Fibroblast of lung (primary cell): ENCODE data around the gene SMARCA5. TPM values are rescaled to one million over a fixed set of nuclear protein-coding genes. Genes with fewer than 3 reads are reported as not detected.

Source experiments
- DNase-seq, 2 donors: peaks; one replicate each; pipeline versions ENCODE4 v3.0.0 to v3.0.0-alpha.2; 2010; ENCODE audit warnings: low read depth in 2 of 2
- H2AFZ ChIP-seq: 2 replicates; pipeline ENCODE4 v1.5.1; 2012; ENCODE audit warnings: low read length, control low read depth, inconsistent platforms
- H3K27ac ChIP-seq: 2 replicates; pipeline ENCODE4 v1.5.1; 2011; ENCODE audit warnings: low read length, control low read depth; ENCODE audit not compliant: insufficient read depth
- H3K27me3 ChIP-seq: 2 replicates; pipeline ENCODE4 v1.5.1; 2011; ENCODE audit warnings: mild to moderate bottlenecking, low read length; ENCODE audit not compliant: control insufficient read depth, insufficient read depth
- H3K36me3 ChIP-seq: 2 replicates; pipeline ENCODE4 v1.5.1; 2011; ENCODE audit warnings: low read length; ENCODE audit not compliant: control insufficient read depth, insufficient read depth
- H3K4me1 ChIP-seq: 2 replicates; pipeline ENCODE4 v1.5.1; 2011; ENCODE audit warnings: low read length; ENCODE audit not compliant: control insufficient read depth, insufficient read depth; ENCODE audit errors: extremely low read depth
- H3K4me2 ChIP-seq: 2 replicates; pipeline ENCODE4 v1.5.1; 2011; ENCODE audit warnings: low read length, control low read depth; ENCODE audit not compliant: insufficient read depth; ENCODE audit errors: extremely low read depth
- H3K4me3 ChIP-seq, 4 experiments: fragments of 200-600 bp in 1 of 4; sonication (generic) in 1 of 4; replicated peaks in 1 of 4; 2 replicates each; pipeline ENCODE4 v1.5.1; 2011 to 2016; ENCODE audit warnings: low read length in 4 of 4, low read depth in 3 of 4, mild to moderate bottlenecking in 3 of 4, control low read depth in 2 of 4, inconsistent platforms in 1 of 4, mixed read lengths in 1 of 4; ENCODE audit not compliant: insufficient read depth in 1 of 4; ENCODE audit errors: control extremely low read depth in 1 of 4
- H3K79me2 ChIP-seq: 2 replicates; pipeline ENCODE4 v1.5.1; 2012; ENCODE audit warnings: mild to moderate bottlenecking, low read length, inconsistent platforms; ENCODE audit not compliant: control insufficient read depth, insufficient read depth
- H3K9ac ChIP-seq: 2 replicates; pipeline ENCODE4 v1.5.1; 2011; ENCODE audit warnings: mild to moderate bottlenecking, low read length, control low read depth; ENCODE audit not compliant: insufficient read depth
- H3K9me3 ChIP-seq: 2 replicates; pipeline ENCODE4 v1.5.1; 2012; ENCODE audit warnings: low read depth, low read length; ENCODE audit not compliant: control insufficient read depth, insufficient read depth
- H4K20me1 ChIP-seq: 2 replicates; pipeline ENCODE4 v1.5.1; 2011; ENCODE audit warnings: low read length; ENCODE audit not compliant: control insufficient read depth, insufficient read depth; ENCODE audit errors: extremely low read depth
- CTCF ChIP-seq, 2 donors: IDR thresholded peaks in 1 of 2; conservative IDR thresholded peaks in 1 of 2; 1 replicate in 1 of 2; 2 replicates in 1 of 2; pipeline ENCODE4 v1.5.1; 2011 to 2012; ENCODE audit warnings: low read length in 2 of 2, control low read depth in 1 of 2, inconsistent platforms in 1 of 2, low read depth in 1 of 2, mild to moderate bottlenecking in 1 of 2
- EZH2 ChIP-seq: IDR thresholded peaks from 2 replicates; pipeline ENCODE4 v1.5.1; 2012; ENCODE audit warnings: low read length, control low read depth, mild to moderate bottlenecking; ENCODE audit errors: missing control alignments
- polyA plus RNA-seq, 2 donors: library from polyadenylated mRNA; depleted of rRNA in 1 of 2; stranded (reverse) in 1 of 2; unstranded in 1 of 2; fragments of >200 nt; gene quantifications; 2 replicates each; pipeline ENCODE4 v1.2.1, GENCODE V29; 2011 to 2012; ENCODE audit warnings: missing spikeins in 1 of 2
- total RNA-seq: library from RNA; depleted of rRNA; stranded (reverse); fragments of >200 nt; gene quantifications from 2 replicates; pipeline ENCODE4 v1.2.1, GENCODE V29; 2014

SMARCA5 gene
- total and polyA plus RNA-seq, 2 donors (not counting 1 experiment from before 2014, with no cell fraction given) = 22.9 to 53.3 TPM

- no peaks in the 10 kb centered on the region for H3K4me1 ChIP-seq
- H3K4me3 ChIP-seq = no peak overlapping the region
- no peaks in the 10 kb centered on the region for H3K9me3 ChIP-seq
- H4K20me1 ChIP-seq = no peaks in the 10 kb centered on the region
- H3K36me3 ChIP-seq = peaks cover 11% of the 10 kb centered on the region
- H3K9ac ChIP-seq = no peak overlapping the region
- H3K4me2 ChIP-seq = no peak overlapping the region
- no peaks in the 10 kb centered on the region for H3K79me2 ChIP-seq
- H3K27ac ChIP-seq = no peak overlapping the region
- no peak for TF ChIP-seq EZH2
- no peak for TF ChIP-seq CTCF (conservative IDR thresholded peaks at IDR 0.05 in 1 of 2, IDR thresholded peaks at IDR 0.05 in 1 of 2; ENCODE audit: low read depth in 1 of 2, low read length in 2 of 2)
- H3K27me3 ChIP-seq = no peaks in the 10 kb centered on the region
- no peak overlapping the region for H2AFZ ChIP-seq
- peak; percentile 20 to 24 for DNase-seq
Observed at GRCh38 chr4:143531788-143532491, 18.4 kb downstream of the SMARCA5 start.

- Histone ChIP-seq H2AFZ (no peak overlapping the region), H3K4me2 (no peak overlapping the region), H3K4me1 (no peaks in the 10 kb centered on the region), H3K36me3 (peaks cover 14% of the 10 kb centered on the region), H3K27me3 (no peaks in the 10 kb centered on the region), H3K27ac (no peak overlapping the region), H3K9me3 (no peaks in the 10 kb centered on the region), H3K9ac (no peak overlapping the region), H3K79me2 (no peaks in the 10 kb centered on the region), H3K4me3 (no peak overlapping the region), H4K20me1 (no peaks in the 10 kb centered on the region)
- DNase-seq = no peak
- no peak for TF ChIP-seq CTCF (conservative IDR thresholded peaks at IDR 0.05 in 1 of 2, IDR thresholded peaks at IDR 0.05 in 1 of 2; ENCODE audit: low read depth in 1 of 2, low read length in 2 of 2)
- no peak for TF ChIP-seq EZH2
Observed at GRCh38 chr4:143538979-143539669, 25.6 kb downstream of the SMARCA5 start.

- Histone ChIP-seq H3K27me3 (no peaks in the 10 kb centered on the region), H3K79me2 (no peaks in the 10 kb centered on the region), H3K4me1 (no peaks in the 10 kb centered on the region), H3K9me3 (no peaks in the 10 kb centered on the region), H4K20me1 (no peaks in the 10 kb centered on the region), H3K9ac (no peak overlapping the region), H3K36me3 (peaks cover 15% of the 10 kb centered on the region), H2AFZ (no peak overlapping the region), H3K4me3 (no peak overlapping the region), H3K4me2 (no peak overlapping the region), H3K27ac (no peak overlapping the region)
- no peak for DNase-seq
- no peak for TF ChIP-seq CTCF (conservative IDR thresholded peaks at IDR 0.05 in 1 of 2, IDR thresholded peaks at IDR 0.05 in 1 of 2; ENCODE audit: low read depth in 1 of 2, low read length in 2 of 2)
- no peak for TF ChIP-seq EZH2
Observed at GRCh38 chr4:143539670-143540023, 26.1 kb downstream of the SMARCA5 start.
